ENCODE measurements around the gene RBKS. TPM values are rescaled to one million over a fixed set of nuclear protein-coding genes. Genes with fewer than 3 reads are reported as not detected.

The RBKS gene
- total and polyA plus RNA-seq, 2 donors from 2014 or later = 10.3 to 28.7 TPM

GRCh38 chr2:27901234-27901633, 11.0 kb upstream of the RBKS start:
- TF ChIP-seq, protein P1, sequence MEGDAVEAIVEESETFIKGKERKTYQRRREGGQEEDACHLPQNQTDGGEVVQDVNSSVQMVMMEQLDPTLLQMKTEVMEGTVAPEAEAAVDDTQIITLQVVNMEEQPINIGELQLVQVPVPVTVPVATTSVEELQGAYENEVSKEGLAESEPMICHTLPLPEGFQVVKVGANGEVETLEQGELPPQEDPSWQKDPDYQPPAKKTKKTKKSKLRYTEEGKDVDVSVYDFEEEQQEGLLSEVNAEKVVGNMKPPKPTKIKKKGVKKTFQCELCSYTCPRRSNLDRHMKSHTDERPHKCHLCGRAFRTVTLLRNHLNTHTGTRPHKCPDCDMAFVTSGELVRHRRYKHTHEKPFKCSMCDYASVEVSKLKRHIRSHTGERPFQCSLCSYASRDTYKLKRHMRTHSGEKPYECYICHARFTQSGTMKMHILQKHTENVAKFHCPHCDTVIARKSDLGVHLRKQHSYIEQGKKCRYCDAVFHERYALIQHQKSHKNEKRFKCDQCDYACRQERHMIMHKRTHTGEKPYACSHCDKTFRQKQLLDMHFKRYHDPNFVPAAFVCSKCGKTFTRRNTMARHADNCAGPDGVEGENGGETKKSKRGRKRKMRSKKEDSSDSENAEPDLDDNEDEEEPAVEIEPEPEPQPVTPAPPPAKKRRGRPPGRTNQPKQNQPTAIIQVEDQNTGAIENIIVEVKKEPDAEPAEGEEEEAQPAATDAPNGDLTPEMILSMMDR (IDR thresholded peaks at IDR 0.05; ENCODE audit: borderline replicate concordance, extremely low read depth, insufficient read depth) = no peak
- Histone ChIP-seq H3K4me3 (ENCODE audit: low read length in 3 of 3) (no peak overlapping the region), H3K9me3 (ENCODE audit: control insufficient read depth in 2 of 3, insufficient read depth in 1 of 3, low read length in 3 of 3) (no peaks in the 10 kb centered on the region), H3K4me1 (ENCODE audit: control insufficient read depth in 2 of 3, insufficient read depth in 2 of 3, low read depth in 1 of 3, low read length in 3 of 3) (peaks cover 0 to 3% (median 0%) of the 10 kb centered on the region in 3 donors), H3K36me3 (ENCODE audit: control insufficient read depth in 2 of 3, insufficient read depth in 3 of 3, low read length in 3 of 3) (peaks cover 3 to 8% (median 3%) of the 10 kb centered on the region in 3 donors), H3K9ac (ENCODE audit: low read length in 3 of 3) (no peak overlapping the region), H3K27me3 (ENCODE audit: control insufficient read depth, insufficient read depth, low read length) (no peaks in the 10 kb centered on the region), H3K27ac (ENCODE audit: low read depth in 2 of 2, low read length in 2 of 2) (no peak overlapping the region)
- DNase-seq (no peak), FAIRE-seq (no peak)
- intact Hi-C loops (cut with DNase I) = no loop called here

GRCh38 chr2:27897717-27898116, 7.5 kb upstream of the RBKS start:
- DNase-seq (no peak), FAIRE-seq (no peak)
- peaks cover 3 to 15% (median 3%) of the 10 kb centered on the region in 3 donors for H3K36me3 ChIP-seq (ENCODE audit: control insufficient read depth in 2 of 3, insufficient read depth in 3 of 3, low read length in 3 of 3)
- H3K4me1 ChIP-seq (ENCODE audit: control insufficient read depth in 2 of 3, insufficient read depth in 2 of 3, low read depth in 1 of 3, low read length in 3 of 3) = peaks cover 0 to 3% (median 0%) of the 10 kb centered on the region in 3 donors
- TF ChIP-seq, protein P1 (IDR thresholded peaks at IDR 0.05; ENCODE audit: borderline replicate concordance, extremely low read depth, insufficient read depth) = no peak
- no peaks in the 10 kb centered on the region for H3K27me3 ChIP-seq (ENCODE audit: control insufficient read depth, insufficient read depth, low read length)
- H3K9me3 ChIP-seq (ENCODE audit: control insufficient read depth in 2 of 3, insufficient read depth in 1 of 3, low read length in 3 of 3) = no peaks in the 10 kb centered on the region
- no peak overlapping the region for H3K4me3 ChIP-seq (ENCODE audit: low read length in 3 of 3)
- intact Hi-C loops (cut with DNase I) = no loop called here
- H3K27ac ChIP-seq (ENCODE audit: low read depth in 2 of 2, low read length in 2 of 2) = no peak overlapping the region
- no peak overlapping the region for H3K9ac ChIP-seq (ENCODE audit: low read length in 3 of 3)

DNA sequence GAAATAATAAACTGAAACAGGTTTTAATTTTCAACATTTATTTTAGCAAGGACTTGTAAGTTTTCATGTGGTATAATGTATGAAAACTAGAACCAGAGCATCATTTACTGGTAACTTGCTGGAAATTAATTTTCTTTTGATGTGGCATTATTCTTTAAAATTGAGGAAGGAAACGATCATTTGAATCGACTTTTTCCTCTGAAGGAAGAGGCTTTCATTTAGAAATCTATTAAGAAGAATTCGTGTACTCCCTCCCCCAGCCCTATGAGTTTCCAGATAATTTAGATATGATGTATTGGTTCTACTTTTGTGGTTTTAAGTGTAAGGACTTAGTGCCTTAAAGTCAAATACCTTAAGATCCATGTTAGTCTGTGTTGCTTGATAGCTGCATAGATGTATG, 2.8 kb upstream of the RBKS start:
- intact Hi-C loops (cut with DNase I) = no loop called here
- no peaks in the 10 kb centered on the region for H3K27me3 ChIP-seq (ENCODE audit: control insufficient read depth, insufficient read depth, low read length)
- no peaks in the 10 kb centered on the region for H3K9me3 ChIP-seq (ENCODE audit: control insufficient read depth in 2 of 3, insufficient read depth in 1 of 3, low read length in 3 of 3)
- no peak overlapping the region for H3K9ac ChIP-seq (ENCODE audit: low read length in 3 of 3)
- FAIRE-seq (no peak), DNase-seq (no peak)
- no peak overlapping the region for H3K4me3 ChIP-seq (ENCODE audit: low read length in 3 of 3)
- TF ChIP-seq, protein P1 (IDR thresholded peaks at IDR 0.05; ENCODE audit: borderline replicate concordance, extremely low read depth, insufficient read depth) = no peak
- no peak overlapping the region for H3K27ac ChIP-seq (ENCODE audit: low read depth in 2 of 2, low read length in 2 of 2)
- H3K4me1 ChIP-seq (ENCODE audit: control insufficient read depth in 2 of 3, insufficient read depth in 2 of 3, low read depth in 1 of 3, low read length in 3 of 3) = peaks cover 0 to 11% (median 3%) of the 10 kb centered on the region in 3 donors
- peaks cover 0 to 13% (median 3%) of the 10 kb centered on the region in 3 donors for H3K36me3 ChIP-seq (ENCODE audit: control insufficient read depth in 2 of 3, insufficient read depth in 3 of 3, low read length in 3 of 3)

DNA sequence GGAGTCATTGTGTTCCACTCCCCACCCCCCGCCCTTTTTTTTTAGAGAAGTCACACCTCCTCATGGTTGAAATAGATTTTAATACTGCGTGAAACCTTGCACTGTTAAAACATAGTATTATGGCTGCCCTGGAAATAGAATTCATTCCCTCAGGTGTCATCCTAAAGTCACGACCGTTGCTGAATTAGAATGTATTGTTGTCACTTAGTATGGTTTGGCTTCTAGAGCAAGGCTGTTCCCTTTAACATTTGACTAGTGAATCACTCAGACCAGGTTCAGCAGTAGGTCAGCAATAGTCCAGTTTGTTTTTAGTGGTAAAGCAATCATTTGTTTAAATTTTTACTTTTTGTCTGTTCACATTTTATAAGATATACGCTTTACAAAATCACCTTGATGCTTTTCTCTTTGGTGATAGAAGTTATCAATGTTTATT, 1.5 kb upstream of the RBKS start:
- TF ChIP-seq, protein P1 (IDR thresholded peaks at IDR 0.05; ENCODE audit: borderline replicate concordance, extremely low read depth, insufficient read depth) = no peak
- Histone ChIP-seq H3K27ac (ENCODE audit: low read depth in 2 of 2, low read length in 2 of 2) (peak overlapping the region; percentile 96 to 99), H3K4me1 (ENCODE audit: control insufficient read depth in 2 of 3, insufficient read depth in 2 of 3, low read depth in 1 of 3, low read length in 3 of 3) (peaks cover 0 to 11% (median 0%) of the 10 kb centered on the region in 3 donors), H3K9ac (ENCODE audit: low read length in 3 of 3) (peak overlapping the region in 1 of 3 donors; percentile 95), H3K36me3 (ENCODE audit: control insufficient read depth in 2 of 3, insufficient read depth in 3 of 3, low read length in 3 of 3) (peaks cover 0 to 10% (median 3%) of the 10 kb centered on the region in 3 donors), H3K4me3 (ENCODE audit: low read length in 3 of 3) (peak overlapping the region in 2 of 3 donors; percentile 82 to 87), H3K27me3 (ENCODE audit: control insufficient read depth, insufficient read depth, low read length) (no peaks in the 10 kb centered on the region), H3K9me3 (ENCODE audit: control insufficient read depth in 2 of 3, insufficient read depth in 1 of 3, low read length in 3 of 3) (no peaks in the 10 kb centered on the region)
- DNase-seq (peak in 1 of 5 donors; percentile 27), FAIRE-seq (no peak)
- intact Hi-C loops (cut with DNase I) = no loop called here

All from kidney (tissue), 14 donors.